Glutamatergic neuron (in vitro differentiated cells): Measurements from ENCODE around the gene OAT. TPM values are rescaled to one million over a fixed set of nuclear protein-coding genes. Genes with fewer than 3 reads are reported as not detected.

Experiments
- DNase-seq: peaks from one replicate; pipeline ENCODE4 v3.0.0; 2022
- H3K27ac Mint-ChIP-seq: one replicate; pipeline ENCODE4 v1.8.0; 2020; ENCODE audit warnings: mild to moderate bottlenecking, mixed read lengths, inconsistent platforms; ENCODE audit not compliant: unreplicated experiment
- H3K27me3 Mint-ChIP-seq: one replicate; pipeline ENCODE4 v1.8.0; 2020; ENCODE audit warnings: mild to moderate bottlenecking, moderate library complexity, mixed read lengths, inconsistent platforms; ENCODE audit not compliant: unreplicated experiment
- H3K36me3 Mint-ChIP-seq: one replicate; pipeline ENCODE4 v1.8.0; 2020; ENCODE audit warnings: mild to moderate bottlenecking, mixed read lengths, inconsistent platforms; ENCODE audit not compliant: unreplicated experiment
- H3K4me1 Mint-ChIP-seq: one replicate; pipeline ENCODE4 v1.8.0; 2020; ENCODE audit warnings: mild to moderate bottlenecking, low read depth, mixed read lengths, inconsistent platforms; ENCODE audit not compliant: unreplicated experiment
- H3K4me3 Mint-ChIP-seq: one replicate; pipeline ENCODE4 v1.8.0; 2020; ENCODE audit warnings: mild to moderate bottlenecking, mixed read lengths, inconsistent platforms; ENCODE audit not compliant: unreplicated experiment
- H3K9me3 Mint-ChIP-seq: one replicate; pipeline ENCODE4 v1.8.0; 2020; ENCODE audit warnings: mild to moderate bottlenecking, moderate library complexity, mixed read lengths, inconsistent platforms; ENCODE audit not compliant: unreplicated experiment
- total RNA-seq: library from RNA; stranded (reverse); fragmentation: NEBNext Ultra II Directional; extraction: Animal tissue kit (Norgen Biotek cat#: 25700); gene quantifications from one replicate; pipeline ENCODE4 v1.2.1, GENCODE V29; 2021; ENCODE audit not compliant: unreplicated experiment
- TF ChIP-seq, protein P1 (sequence below): fragments of 200-600 bp; sonication (generic); IDR thresholded peaks from one replicate; pipeline ENCODE4 v1.5.0; 2021; ENCODE audit not compliant: partially characterized antibody, unreplicated experiment

Gene OAT
- total RNA-seq, 1 donor from 2014 or later, result 49.2 TPM

- Mint-ChIP-seq H3K36me3 (no peaks in the 10 kb centered on the region), H3K27me3 (peaks cover 4% of the 10 kb centered on the region), H3K27ac (no peak overlapping the region), H3K4me1 (peaks cover 2% of the 10 kb centered on the region), H3K9me3 (no peaks in the 10 kb centered on the region), H3K4me3 (no peak overlapping the region)
- TF ChIP-seq, protein P1, sequence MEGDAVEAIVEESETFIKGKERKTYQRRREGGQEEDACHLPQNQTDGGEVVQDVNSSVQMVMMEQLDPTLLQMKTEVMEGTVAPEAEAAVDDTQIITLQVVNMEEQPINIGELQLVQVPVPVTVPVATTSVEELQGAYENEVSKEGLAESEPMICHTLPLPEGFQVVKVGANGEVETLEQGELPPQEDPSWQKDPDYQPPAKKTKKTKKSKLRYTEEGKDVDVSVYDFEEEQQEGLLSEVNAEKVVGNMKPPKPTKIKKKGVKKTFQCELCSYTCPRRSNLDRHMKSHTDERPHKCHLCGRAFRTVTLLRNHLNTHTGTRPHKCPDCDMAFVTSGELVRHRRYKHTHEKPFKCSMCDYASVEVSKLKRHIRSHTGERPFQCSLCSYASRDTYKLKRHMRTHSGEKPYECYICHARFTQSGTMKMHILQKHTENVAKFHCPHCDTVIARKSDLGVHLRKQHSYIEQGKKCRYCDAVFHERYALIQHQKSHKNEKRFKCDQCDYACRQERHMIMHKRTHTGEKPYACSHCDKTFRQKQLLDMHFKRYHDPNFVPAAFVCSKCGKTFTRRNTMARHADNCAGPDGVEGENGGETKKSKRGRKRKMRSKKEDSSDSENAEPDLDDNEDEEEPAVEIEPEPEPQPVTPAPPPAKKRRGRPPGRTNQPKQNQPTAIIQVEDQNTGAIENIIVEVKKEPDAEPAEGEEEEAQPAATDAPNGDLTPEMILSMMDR, result no peak
- no peak for DNase-seq
Measured at GRCh38 chr10:124423813-124424212, 5.1 kb upstream of the OAT start.

DNA sequence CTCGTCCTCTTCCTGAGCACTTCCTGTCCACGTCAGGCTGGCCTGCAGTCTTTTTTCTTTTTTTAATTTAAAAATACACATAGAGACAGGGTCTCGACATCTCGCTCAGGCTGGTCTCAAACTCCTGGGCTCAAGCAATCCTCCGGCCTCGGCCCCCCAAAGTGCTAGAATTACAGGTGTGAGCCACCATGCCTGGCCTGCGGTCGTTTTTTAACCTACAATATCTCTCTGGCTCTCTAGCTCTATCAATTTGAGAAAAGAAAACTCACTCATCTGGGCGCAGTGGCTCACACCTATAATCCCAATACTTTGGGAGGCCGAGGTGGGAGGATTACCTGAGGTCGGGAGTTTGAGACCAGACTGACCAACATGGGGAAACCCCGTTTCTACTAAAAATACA is 4.0 kb upstream of the OAT start:
- no peak overlapping the region for H3K4me3 Mint-ChIP-seq
- H3K36me3 Mint-ChIP-seq, result no peaks in the 10 kb centered on the region
- DNase-seq, result no peak
- peaks cover 3% of the 10 kb centered on the region for H3K9me3 Mint-ChIP-seq
- no peak overlapping the region for H3K27ac Mint-ChIP-seq
- H3K4me1 Mint-ChIP-seq, result peaks cover 2% of the 10 kb centered on the region
- TF ChIP-seq, protein P1, result no peak
- peaks cover 4% of the 10 kb centered on the region for H3K27me3 Mint-ChIP-seq

DNA sequence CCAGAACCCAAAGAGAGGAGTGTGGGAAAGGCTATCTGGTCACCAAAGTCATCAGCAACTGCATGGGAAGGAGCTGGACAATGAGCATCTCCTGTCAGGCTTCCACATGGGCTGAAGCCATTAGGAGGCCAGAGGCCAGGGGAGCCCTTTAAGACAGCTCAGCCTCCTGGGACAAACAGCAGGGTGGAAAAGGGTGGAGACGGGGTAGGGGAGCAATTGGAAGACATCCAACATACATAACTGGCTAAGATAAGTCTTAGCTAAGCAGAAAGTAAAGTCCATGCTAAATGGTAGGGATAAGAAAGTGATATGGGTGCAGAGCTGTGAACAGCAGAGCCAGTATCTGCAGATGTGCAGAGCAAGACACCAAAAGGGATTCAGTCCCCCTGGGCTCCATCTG is 1.5 kb upstream of the OAT start:
- peaks cover 4% of the 10 kb centered on the region for H3K27me3 Mint-ChIP-seq
- H3K36me3 Mint-ChIP-seq, result no peaks in the 10 kb centered on the region
- DNase-seq, result no peak
- peaks cover 8% of the 10 kb centered on the region for H3K9me3 Mint-ChIP-seq
- TF ChIP-seq, protein P1, result no peak
- no peak overlapping the region for H3K27ac Mint-ChIP-seq
- peaks cover 2% of the 10 kb centered on the region for H3K4me1 Mint-ChIP-seq
- H3K4me3 Mint-ChIP-seq, result no peak overlapping the region

GRCh38 chr10:124419635-124420034 is 912 bp upstream of the OAT start:
- Mint-ChIP-seq H3K27me3 (peaks cover 4% of the 10 kb centered on the region), H3K4me3 (peak overlapping the region; percentile 63), H3K36me3 (no peaks in the 10 kb centered on the region), H3K9me3 (peaks cover 8% of the 10 kb centered on the region), H3K4me1 (peaks cover 2% of the 10 kb centered on the region), H3K27ac (no peak overlapping the region)
- no peak for DNase-seq
- TF ChIP-seq, protein P1, result no peak

- TF ChIP-seq, protein P1, result no peak
- Mint-ChIP-seq H3K36me3 (no peaks in the 10 kb centered on the region), H3K9me3 (peaks cover 8% of the 10 kb centered on the region), H3K27ac (peak overlapping the region; percentile 83), H3K4me1 (peaks cover 2% of the 10 kb centered on the region), H3K4me3 (peak overlapping the region; percentile 92), H3K27me3 (peaks cover 4% of the 10 kb centered on the region)
- peak; percentile 74 for DNase-seq
Measured at GRCh38 chr10:124417895-124418725, 613 bp downstream of the OAT start.
